ENCODE results near the gene SPAG16. TPM values are rescaled to one million over a fixed set of nuclear protein-coding genes. Genes with fewer than 3 reads are reported as not detected.

SPAG16 gene
- total RNA-seq, 1 experiment from 2014 or later: 30.0 TPM

DNA sequence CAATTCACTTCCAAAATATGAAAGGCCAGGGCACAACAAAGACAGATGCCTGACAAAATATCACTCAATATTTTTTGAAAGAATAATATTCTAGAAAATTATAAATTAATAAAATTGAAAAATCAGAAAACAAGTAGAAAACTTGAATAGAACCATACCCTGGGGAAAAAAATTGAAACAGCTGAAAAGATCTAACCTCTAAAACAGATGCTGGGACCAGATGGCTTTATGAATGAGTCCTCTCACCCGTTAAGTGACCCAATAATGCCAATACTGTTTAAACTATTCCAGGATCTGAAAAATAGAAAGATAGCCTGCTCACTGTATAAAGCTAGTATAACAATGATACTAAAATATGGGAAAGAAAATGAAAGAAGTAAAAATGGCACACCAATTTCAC is 804.3 kb downstream of the SPAG16 start:
- no peaks in the 10 kb centered on the region for H3K9me3 ChIP-seq (ENCODE audit: insufficient read depth, low read depth)
- H3K9me2 ChIP-seq (ENCODE audit: insufficient read depth): no peaks in the 10 kb centered on the region
- H2AFZ ChIP-seq: no peak overlapping the region
- BruUV-seq (replicated peaks): no TSS peak
- DNase-seq: no peak
- no peaks in the 10 kb centered on the region for H3K36me3 ChIP-seq (ENCODE audit: low read depth)
- no peak overlapping the region for H3K27ac ChIP-seq
- H3K4me2 ChIP-seq: no peak overlapping the region
- TF ChIP-seq EZH2 (IDR thresholded peaks at IDR 0.05; ENCODE audit: low read depth): no peak
- no peak for TF ChIP-seq CTCF (conservative IDR thresholded peaks at IDR 0.05)
- intact Hi-C loops (cut with micrococcal nuclease; ENCODE audit: unreplicated experiment): no loop called here
- no peaks in the 10 kb centered on the region for H3K4me1 ChIP-seq (replicated peaks; ENCODE audit: insufficient read depth)
- CTCF ChIA-PET: no interaction called here
- no peaks in the 10 kb centered on the region for H3K79me2 ChIP-seq (ENCODE audit: low read depth)
- H3K27me3 ChIP-seq (ENCODE audit: insufficient read depth, low read depth): no peaks in the 10 kb centered on the region
- H3F3A ChIP-seq (ENCODE audit: insufficient read depth, low read depth): no peaks in the 10 kb centered on the region
- POLR2A ChIA-PET (ENCODE audit: unreplicated experiment): no interaction called here
- H4K20me1 ChIP-seq (ENCODE audit: insufficient read depth): no peaks in the 10 kb centered on the region
- H3K4me3 ChIP-seq: no peak overlapping the region

- DNase-seq: no peak
- BruUV-seq (replicated peaks): no TSS peak
- Histone ChIP-seq H3K4me2 (no peak overlapping the region), H3K4me1 (replicated peaks; ENCODE audit: insufficient read depth) (no peaks in the 10 kb centered on the region), H3K36me3 (ENCODE audit: low read depth) (no peaks in the 10 kb centered on the region), H3K27me3 (ENCODE audit: insufficient read depth, low read depth) (no peaks in the 10 kb centered on the region), H2AFZ (no peak overlapping the region), H3F3A (ENCODE audit: insufficient read depth, low read depth) (no peaks in the 10 kb centered on the region), H4K20me1 (ENCODE audit: insufficient read depth) (no peaks in the 10 kb centered on the region), H3K4me3 (no peak overlapping the region), H3K9me3 (ENCODE audit: insufficient read depth, low read depth) (no peaks in the 10 kb centered on the region), H3K79me2 (ENCODE audit: low read depth) (no peaks in the 10 kb centered on the region), H3K9me2 (ENCODE audit: insufficient read depth) (no peaks in the 10 kb centered on the region), H3K27ac (no peak overlapping the region)
- CTCF ChIA-PET: no interaction called here
- TF ChIP-seq EZH2 (IDR thresholded peaks at IDR 0.05; ENCODE audit: low read depth) (no peak), CTCF (conservative IDR thresholded peaks at IDR 0.05) (no peak)
- intact Hi-C loops (cut with micrococcal nuclease; ENCODE audit: unreplicated experiment): no loop called here
- POLR2A ChIA-PET (ENCODE audit: unreplicated experiment): no interaction called here
Measured at GRCh38 chr2:214096208-214096715, 812.0 kb downstream of the SPAG16 start.

DNA sequence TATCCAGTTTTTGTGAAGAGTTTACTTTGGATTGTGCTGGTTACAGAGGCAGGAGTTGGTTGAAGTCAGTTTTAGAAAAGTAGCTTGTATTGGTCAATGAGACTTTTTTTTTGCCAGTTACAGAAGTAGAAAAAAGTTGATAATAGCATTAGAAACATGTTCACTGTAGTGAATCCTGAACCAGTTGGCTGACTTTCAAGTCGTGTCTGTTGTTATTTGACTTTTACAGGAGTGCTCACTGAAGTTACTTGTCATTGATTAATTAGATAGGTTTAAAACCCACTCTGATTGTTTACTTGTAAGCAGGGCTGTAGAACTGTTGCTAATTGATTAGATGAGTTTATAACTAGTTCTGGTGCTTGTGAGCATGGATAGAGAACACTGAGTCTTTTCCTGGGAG is 814.5 kb downstream of the SPAG16 start:
- DNase-seq: no peak
- Histone ChIP-seq H4K20me1 (ENCODE audit: insufficient read depth) (no peaks in the 10 kb centered on the region), H3K27ac (no peak overlapping the region), H3K27me3 (ENCODE audit: insufficient read depth, low read depth) (no peaks in the 10 kb centered on the region), H3K36me3 (ENCODE audit: low read depth) (no peaks in the 10 kb centered on the region), H3K79me2 (ENCODE audit: low read depth) (no peaks in the 10 kb centered on the region), H3K9me2 (ENCODE audit: insufficient read depth) (no peaks in the 10 kb centered on the region), H3F3A (ENCODE audit: insufficient read depth, low read depth) (no peaks in the 10 kb centered on the region), H3K4me2 (no peak overlapping the region), H3K4me1 (replicated peaks; ENCODE audit: insufficient read depth) (peaks cover 10% of the 10 kb centered on the region), H2AFZ (no peak overlapping the region), H3K4me3 (no peak overlapping the region), H3K9me3 (ENCODE audit: insufficient read depth, low read depth) (no peaks in the 10 kb centered on the region)
- ChIA-PET POLR2A (ENCODE audit: unreplicated experiment) (no interaction called here), CTCF (no interaction called here)
- TF ChIP-seq EZH2 (IDR thresholded peaks at IDR 0.05; ENCODE audit: low read depth) (no peak), CTCF (conservative IDR thresholded peaks at IDR 0.05) (no peak)
- intact Hi-C loops (cut with micrococcal nuclease; ENCODE audit: unreplicated experiment): no loop called here
- no TSS peak for BruUV-seq (replicated peaks)

Data from PC-9 (cell line).